Fibroblast of the aortic adventitia (primary cell): ENCODE measurements around the gene FPGS. TPM values are rescaled to one million over a fixed set of nuclear protein-coding genes. Genes with fewer than 3 reads are reported as not detected.

ENCODE experiments used
- DNase-seq: peaks from one replicate; pipeline ENCODE4 v3.0.0-alpha.2; 2010; ENCODE audit warnings: low read depth
- H3K4me3 ChIP-seq: 2 replicates; pipeline ENCODE4 v1.5.1; 2011; ENCODE audit warnings: low read depth, mild to moderate bottlenecking, control low read depth, low read length, moderate library complexity
- total RNA-seq: library from RNA; depleted of rRNA; stranded (reverse); fragments of >200 nt; gene quantifications from 2 replicates; pipeline ENCODE4 v1.2.3, GENCODE V29; 2012; ENCODE audit warnings: low replicate concordance
- TF ChIP-seq, protein P1 (sequence below): IDR thresholded peaks from 2 replicates; pipeline ENCODE4 v1.5.1; 2011; ENCODE audit warnings: mild to moderate bottlenecking, low read length, control low read depth, inconsistent platforms; ENCODE audit not compliant: insufficient read depth

FPGS gene
- total RNA-seq, 1 donor, result 61.5 TPM

DNA sequence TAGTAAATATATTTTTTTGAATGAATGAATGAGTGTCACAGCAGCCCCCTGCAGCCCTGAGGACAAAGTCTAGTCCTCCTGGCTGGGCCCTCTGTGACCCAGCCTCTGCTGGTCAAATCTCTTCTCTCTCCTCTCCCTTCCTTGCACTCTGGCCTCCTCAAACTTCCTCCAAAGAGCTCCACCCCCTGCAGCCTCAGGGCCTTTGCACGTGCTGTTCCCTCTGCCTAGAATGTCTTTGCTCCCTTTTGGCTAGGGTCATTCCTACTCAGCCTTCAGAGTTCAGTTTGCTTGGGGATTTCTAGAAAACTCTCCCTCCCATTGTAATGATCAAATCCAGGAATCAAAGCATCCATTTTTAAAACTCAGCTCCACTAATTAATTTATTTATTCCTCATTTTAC lies 37.3 kb upstream of the FPGS start:
- TF ChIP-seq, protein P1, sequence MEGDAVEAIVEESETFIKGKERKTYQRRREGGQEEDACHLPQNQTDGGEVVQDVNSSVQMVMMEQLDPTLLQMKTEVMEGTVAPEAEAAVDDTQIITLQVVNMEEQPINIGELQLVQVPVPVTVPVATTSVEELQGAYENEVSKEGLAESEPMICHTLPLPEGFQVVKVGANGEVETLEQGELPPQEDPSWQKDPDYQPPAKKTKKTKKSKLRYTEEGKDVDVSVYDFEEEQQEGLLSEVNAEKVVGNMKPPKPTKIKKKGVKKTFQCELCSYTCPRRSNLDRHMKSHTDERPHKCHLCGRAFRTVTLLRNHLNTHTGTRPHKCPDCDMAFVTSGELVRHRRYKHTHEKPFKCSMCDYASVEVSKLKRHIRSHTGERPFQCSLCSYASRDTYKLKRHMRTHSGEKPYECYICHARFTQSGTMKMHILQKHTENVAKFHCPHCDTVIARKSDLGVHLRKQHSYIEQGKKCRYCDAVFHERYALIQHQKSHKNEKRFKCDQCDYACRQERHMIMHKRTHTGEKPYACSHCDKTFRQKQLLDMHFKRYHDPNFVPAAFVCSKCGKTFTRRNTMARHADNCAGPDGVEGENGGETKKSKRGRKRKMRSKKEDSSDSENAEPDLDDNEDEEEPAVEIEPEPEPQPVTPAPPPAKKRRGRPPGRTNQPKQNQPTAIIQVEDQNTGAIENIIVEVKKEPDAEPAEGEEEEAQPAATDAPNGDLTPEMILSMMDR, result no peak
- no peak for DNase-seq
- H3K4me3 ChIP-seq, result no peak overlapping the region

DNA sequence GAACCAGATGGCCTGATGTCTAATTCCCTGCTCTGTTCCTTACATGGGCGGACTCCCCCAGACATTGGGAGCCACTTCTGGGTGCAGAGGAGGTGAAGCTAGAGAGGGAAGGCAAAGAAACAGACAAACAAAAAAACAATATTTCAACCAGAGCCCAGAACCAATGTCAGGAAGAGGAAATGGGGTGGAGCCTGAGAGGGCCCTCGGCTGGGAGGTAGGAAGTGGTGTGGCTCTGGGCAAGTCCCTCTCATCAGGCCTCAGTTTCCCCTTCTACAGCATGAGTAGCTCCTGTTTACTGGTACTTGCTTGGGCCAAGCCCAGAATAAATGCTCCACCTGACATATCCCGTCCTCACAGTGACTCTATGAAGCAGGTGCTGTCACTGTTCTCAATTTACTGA lies 35.3 kb upstream of the FPGS start:
- TF ChIP-seq, protein P1, result no peak
- no peak for DNase-seq
- no peak overlapping the region for H3K4me3 ChIP-seq

DNA sequence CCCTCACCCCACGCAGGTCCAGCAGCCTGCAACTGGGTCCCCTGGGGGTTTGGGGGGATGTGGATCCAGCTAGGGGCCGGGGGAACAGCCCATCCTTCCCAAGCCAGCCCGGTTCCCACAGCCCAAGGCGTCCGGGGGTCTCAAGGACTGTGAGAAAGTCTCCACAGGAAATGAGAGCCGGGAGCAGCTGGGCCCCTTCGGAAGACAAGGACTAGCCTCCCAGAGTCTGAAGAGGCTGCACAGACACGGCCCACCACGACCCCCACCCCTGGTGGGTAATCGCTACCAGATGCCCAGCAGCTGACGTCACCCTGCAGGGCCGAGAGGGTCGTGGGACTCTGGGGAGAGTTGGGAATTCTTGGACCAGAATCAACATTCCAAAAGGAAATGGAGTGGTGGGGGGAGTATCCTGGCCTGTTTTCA lies 34.8 kb upstream of the FPGS start:
- no peak overlapping the region for H3K4me3 ChIP-seq
- no peak for DNase-seq
- TF ChIP-seq, protein P1, result no peak

DNA sequence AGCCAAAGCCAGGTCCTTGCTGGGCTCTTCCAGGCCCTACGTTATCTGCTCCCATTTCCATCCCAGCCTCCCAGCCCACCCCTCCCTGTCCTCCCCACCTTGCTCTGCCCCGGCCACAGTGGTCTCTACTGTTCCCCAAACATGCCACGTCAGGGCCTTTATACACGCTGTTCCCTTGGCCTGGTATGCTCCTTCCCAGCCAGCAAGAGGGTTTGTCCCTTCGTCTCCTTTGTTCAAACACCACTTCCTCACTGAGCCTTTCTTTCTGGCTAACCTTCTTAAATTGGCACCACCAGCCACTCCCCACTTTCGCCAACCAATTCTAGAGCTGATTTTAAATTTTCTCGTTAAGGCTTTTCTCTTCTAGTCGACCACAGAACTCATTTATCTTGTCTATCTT lies 34.0 kb upstream of the FPGS start:
- no peak overlapping the region for H3K4me3 ChIP-seq
- TF ChIP-seq, protein P1, result no peak
- no peak for DNase-seq

DNA sequence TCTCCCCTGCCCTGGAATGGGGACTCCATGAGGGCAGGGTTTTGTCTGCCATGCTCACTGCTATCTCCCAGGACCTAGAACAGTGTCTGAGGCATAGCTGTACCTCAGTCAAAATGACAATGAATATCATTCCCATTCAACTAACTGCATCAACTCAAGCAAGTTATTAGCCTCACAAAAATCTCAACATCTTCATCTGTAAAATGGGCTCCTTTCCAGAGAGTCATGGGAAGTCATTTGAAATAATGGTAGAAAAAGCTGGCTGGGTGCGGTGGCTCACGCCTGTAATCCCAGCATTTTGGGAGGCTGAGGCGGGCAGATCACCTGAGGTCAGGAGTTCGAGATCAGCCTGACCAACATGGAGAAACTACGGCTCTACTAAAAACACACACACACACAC lies 33.6 kb upstream of the FPGS start:
- H3K4me3 ChIP-seq, result no peak overlapping the region
- DNase-seq, result no peak
- TF ChIP-seq, protein P1, result no peak

DNA sequence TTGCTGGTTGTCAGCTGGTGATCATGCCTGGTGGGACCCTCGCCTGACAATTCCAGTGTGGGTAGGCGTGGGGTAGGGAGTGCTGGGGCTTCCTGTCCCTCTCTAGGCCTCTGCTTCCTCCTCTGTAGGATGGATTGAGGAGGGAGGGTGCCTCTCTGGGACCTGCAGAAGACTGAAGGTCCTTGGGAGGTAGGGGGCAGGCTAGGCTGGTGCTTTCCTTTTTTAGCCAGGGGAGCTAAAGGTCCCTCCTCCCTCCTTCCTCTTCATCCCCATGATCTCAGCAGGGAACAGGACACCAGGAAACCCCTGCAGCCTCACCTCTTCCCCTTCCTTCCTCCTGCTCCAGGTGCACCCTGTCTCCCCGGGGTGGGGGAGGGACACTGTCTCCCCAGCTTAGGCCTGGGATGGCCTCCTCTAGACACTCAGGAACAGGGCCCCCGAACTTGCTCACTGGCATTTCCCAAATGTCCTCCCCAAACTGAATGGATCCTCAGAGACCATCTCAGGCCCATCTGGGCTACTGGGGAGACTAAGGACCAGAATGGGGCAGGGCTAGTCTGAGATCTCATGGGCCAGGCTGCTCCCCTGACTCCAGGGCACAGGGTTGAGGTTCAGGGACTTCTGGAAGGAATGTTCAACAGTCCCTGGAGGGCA lies 32.6 kb upstream of the FPGS start:
- TF ChIP-seq, protein P1, result no peak
- H3K4me3 ChIP-seq, result no peak overlapping the region
- no peak for DNase-seq

DNA sequence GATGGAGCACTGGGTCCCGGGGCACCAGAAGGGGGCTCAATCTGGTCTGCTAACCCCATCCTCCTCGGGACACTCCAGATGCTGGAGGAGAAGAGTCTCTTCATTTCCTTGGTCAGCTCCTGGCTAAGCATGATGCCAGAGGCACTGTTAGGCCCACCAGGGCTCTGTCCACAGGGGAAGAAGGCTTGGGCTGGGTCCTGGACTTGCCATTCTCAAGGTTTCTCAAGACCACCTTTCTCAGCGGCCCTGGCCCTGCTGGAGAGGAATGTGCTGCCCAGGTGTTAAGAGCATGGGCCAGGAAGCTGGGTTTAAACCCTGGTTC lies 32.1 kb upstream of the FPGS start:
- no peak overlapping the region for H3K4me3 ChIP-seq
- TF ChIP-seq, protein P1, result no peak
- no peak for DNase-seq
